GM12872 (cell line): ENCODE data around the gene ROPN1L.

Experiments
- CTCF ChIP-seq: IDR thresholded peaks from 3 replicates; pipeline ENCODE4 v1.5.1; 2011; ENCODE audit warnings: low read depth, mild to moderate bottlenecking, low read length, moderate library complexity; ENCODE audit not compliant: insufficient read depth

Gene ROPN1L

GRCh38 chr5:10441083-10441991, at the start of gene ROPN1L:
Gene ROPN1L, plus strand, starts transcription at chr5:10441879. Its CDS starts 289 bp downstream, at chr5:10442168.
- TF ChIP-seq CTCF = no peak

- TF ChIP-seq CTCF = no peak
Observed at GRCh38 chr5:10393491-10393890, 48.2 kb upstream of the ROPN1L start.

GRCh38 chr5:10396552-10396951, 45.1 kb upstream of the ROPN1L start:
- TF ChIP-seq CTCF = no peak

DNA sequence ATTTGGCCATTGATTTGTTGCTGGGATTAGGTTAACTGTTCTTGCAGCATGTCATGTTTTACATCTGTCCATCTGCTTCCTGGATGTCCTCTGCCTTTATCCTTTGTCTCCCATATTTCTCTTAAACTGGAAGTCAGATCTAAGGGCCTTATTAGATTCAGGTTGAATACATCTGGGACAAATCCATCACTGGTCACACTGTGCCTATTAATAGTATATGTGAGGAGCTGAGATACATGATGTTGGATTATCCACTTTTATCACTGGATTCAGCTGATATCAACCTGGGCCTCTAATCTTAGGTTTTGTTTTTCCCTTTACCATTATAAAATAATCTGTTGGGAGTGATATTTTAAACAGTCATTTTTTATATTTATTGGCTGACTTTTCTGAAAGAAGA, 41.8 kb upstream of the ROPN1L start:
- no peak for TF ChIP-seq CTCF

DNA sequence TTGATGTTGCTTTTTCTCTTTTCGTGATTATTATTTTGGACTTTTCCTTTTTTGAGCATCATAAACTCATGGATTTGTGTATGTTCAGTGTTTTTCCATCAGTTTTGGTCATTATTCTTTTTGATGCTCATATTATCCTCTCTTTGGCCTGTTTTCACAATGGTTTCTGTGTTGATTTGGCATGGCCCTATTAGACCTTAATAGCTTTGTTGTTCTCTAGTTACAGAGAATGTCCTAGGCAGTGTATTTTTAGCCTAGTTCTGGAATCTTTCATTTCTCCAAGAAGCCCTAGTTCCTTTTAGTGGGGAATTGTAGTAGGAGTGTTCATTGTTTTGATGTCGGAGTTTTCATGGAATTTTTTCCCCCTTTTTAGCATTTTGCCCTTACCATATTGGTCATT, 41.3 kb upstream of the ROPN1L start:
- no peak for TF ChIP-seq CTCF

DNA sequence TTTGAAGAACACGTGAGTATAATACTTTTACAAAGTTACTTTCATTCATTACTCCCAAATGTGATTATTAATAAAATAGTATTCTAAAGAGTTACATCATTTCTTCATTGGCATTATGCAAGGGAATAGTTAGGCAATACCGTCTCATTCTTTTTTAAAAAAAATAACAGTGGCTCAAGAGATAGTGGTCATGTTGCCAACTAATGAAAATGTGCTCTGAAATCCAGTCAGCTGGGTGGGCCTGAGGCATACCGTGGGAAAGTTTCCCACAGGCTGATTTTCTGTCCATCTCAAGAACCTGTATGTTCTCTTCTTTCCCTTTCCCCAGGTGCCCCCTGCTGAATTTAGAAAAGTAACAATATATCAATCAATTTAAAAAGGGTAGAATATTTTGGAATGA, 40.8 kb upstream of the ROPN1L start:
- TF ChIP-seq CTCF = no peak

DNA sequence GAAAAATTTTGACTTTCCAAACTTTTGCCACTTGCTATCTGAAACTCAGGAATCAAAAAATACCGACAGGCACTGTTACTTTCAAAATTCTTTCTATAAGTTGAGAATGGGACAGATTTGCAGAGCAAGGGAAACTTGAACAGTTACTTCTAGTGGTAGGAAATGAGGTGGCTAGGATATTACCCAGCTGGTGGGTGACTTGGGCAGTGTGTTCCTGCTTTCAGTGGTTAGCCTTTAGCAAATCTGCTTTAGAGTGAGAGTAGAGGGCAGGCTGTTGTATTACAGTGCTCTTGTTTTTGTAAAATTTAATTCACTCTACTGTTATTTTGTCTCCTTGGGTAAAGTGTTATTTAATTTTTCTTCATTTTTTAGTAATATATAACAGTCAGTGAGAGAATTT, 40.2 kb upstream of the ROPN1L start:
- no peak for TF ChIP-seq CTCF
